SK-N-SH (cell line): ENCODE measurements around the gene KCNJ4.

Experiments used
- CHD2 ChIP-seq: fragments of 150-350 bp; IDR thresholded peaks from 2 replicates; pipeline ENCODE4 v1.6.1; 2018; ENCODE audit warnings: low read length; ENCODE audit not compliant: partially characterized antibody
- CTCF ChIP-seq: fragments of 200-600 bp; sonication (generic); IDR thresholded peaks from 2 replicates; pipeline ENCODE4 v1.6.1; 2017; ENCODE audit warnings: antibody characterized with exemption, mild to moderate bottlenecking, moderate library complexity
- EP300 ChIP-seq, 2 experiments: IDR thresholded peaks; 2 replicates each; pipeline versions ENCODE4 v1.4.0 to v1.6.1; 2012; ENCODE audit warnings: borderline replicate concordance in 1 of 2, low read depth in 1 of 2, low read length in 1 of 2
- EZH2phosphoT487 ChIP-seq: fragments of 200-600 bp; sonication (generic); IDR thresholded peaks from 2 replicates; pipeline ENCODE4 v1.6.1; 2017; ENCODE audit warnings: low read depth, mixed run types, mild to moderate bottlenecking, antibody characterized with exemption, moderate library complexity, borderline replicate concordance
- MEF2A ChIP-seq: IDR thresholded peaks from 2 replicates; pipeline ENCODE4 v1.4.0; 2012; ENCODE audit warnings: low read depth, borderline replicate concordance
- TCF12 ChIP-seq: IDR thresholded peaks from 2 replicates; pipeline ENCODE4 v1.4.0; 2012
- USF2 ChIP-seq: fragments of 150-350 bp; IDR thresholded peaks from 2 replicates; pipeline ENCODE4 v1.6.1; 2017; ENCODE audit warnings: antibody characterized with exemption, low read length, low read depth, borderline replicate concordance

- TF ChIP-seq TCF12 (no peak), CTCF (no peak), MEF2A (no peak), CHD2 (no peak), EP300 (IDR thresholded peaks at IDR 0.05; ENCODE audit: borderline replicate concordance in 1 of 2, low read depth in 1 of 2, low read length in 1 of 2) (no peak), USF2 (no peak), EZH2phosphoT487 (no peak)
Measured at GRCh38 chr22:38397189-38398085, 57.6 kb downstream of the KCNJ4 start.
